HG02678 (cell line): ENCODE measurements around the gene PAGR1.
"Not testable (repeated sequence)": the region's sequence is repeated elsewhere in the genome, so short reads cannot be mapped to it uniquely, and the experiment has no call there.

Experiments used
- ATAC-seq: cut with Tn5 transposase; IDR thresholded peaks from one replicate; pipeline ENCODE4 v1.9.1; 2021; ENCODE audit warnings: mild to moderate bottlenecking, moderate library complexity; ENCODE audit not compliant: unreplicated experiment

Gene PAGR1

DNA sequence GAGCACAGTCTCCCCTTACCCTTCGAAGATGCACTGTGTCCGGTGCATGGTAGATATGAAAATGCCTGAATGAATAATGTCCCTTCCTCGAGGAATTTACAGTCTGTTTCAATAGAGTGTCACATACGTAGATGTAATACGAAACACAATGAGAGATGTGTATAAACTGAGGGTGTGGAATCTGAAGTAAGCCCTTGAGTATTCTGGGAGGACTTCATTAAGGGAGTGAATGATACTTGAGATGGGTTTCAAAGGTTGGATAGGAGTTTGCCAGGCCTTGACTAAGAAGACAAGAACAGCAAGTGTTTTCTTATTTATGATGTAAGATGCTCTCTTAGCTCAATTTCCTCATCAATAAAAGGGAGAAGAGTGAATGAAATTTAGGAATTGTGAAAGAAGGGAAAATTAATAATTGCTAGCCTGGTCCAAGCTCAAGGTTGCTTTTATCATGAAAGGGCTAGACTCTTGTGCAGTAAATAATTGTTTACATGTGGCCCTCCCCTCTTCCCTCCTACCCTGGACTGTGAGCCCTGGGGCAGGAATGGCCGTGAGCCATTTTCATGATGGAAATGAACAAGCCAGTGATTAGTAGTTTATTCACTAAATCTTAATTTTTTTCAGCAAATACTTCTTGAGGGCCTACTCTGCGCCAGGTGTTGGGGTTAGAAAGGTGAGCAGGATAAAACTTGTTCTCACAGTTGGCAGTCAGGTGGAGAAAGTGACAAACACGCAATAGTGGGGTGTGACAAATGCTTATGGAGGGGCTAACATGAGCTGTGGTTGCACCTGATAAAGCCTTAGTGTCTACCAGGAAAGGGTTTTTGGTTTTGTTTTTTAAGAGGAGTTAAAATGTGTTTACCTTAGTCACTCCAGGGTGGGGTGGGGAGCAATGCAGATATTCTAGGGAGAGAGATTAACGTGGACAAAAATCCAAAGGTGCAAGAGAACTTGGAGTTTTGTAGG is 23.8 kb upstream of the PAGR1 start:
- ATAC-seq, result no peak

- not testable (repeated sequence) for ATAC-seq
Measured at GRCh38 chr16:29793153-29793552, 22.8 kb upstream of the PAGR1 start.

DNA sequence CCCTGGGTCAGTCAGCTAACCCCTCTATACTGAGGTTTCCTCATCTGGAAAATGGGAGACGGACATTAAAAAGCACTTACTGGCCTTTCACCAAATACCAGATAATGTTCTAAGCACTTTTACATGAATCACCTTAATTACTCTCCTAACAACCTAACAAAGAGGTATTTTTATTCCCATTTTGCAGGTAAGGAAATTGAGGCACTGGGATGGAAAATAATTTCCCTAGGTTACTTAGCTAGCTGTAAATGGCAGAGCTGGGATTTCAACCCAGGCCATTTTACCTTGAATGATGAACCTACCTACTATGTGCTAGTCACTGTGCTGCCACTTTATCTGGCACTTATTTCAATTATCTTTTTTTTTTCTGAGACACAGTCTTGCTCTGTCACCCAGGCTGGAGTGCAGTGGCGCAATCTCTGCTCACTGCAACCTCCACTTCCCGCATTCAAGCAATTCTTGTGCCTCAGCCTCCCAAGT is 21.7 kb upstream of the PAGR1 start:
- ATAC-seq, result no peak

GRCh38 chr16:29802416-29802935 is 13.5 kb upstream of the PAGR1 start:
- no peak for ATAC-seq

DNA sequence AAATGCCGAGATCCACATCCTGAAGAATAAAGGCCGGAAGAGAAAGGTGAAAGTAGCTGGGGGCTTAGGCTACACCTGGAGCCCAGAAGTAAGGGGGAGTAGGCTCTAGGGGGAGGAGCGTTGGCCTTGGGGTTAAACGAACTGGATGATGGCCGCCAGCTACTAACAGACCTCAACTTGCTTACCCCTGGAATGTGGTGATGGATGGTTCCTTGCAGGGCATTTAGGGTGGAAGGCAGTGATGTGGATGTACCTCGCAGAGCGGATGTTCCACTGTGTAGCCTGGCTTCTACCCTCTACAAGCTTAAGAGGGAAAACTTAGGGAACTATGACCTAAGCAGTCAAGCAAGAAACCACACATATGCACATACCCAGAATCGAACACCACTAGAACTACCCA is 11.9 kb upstream of the PAGR1 start:
- ATAC-seq, result no peak

DNA sequence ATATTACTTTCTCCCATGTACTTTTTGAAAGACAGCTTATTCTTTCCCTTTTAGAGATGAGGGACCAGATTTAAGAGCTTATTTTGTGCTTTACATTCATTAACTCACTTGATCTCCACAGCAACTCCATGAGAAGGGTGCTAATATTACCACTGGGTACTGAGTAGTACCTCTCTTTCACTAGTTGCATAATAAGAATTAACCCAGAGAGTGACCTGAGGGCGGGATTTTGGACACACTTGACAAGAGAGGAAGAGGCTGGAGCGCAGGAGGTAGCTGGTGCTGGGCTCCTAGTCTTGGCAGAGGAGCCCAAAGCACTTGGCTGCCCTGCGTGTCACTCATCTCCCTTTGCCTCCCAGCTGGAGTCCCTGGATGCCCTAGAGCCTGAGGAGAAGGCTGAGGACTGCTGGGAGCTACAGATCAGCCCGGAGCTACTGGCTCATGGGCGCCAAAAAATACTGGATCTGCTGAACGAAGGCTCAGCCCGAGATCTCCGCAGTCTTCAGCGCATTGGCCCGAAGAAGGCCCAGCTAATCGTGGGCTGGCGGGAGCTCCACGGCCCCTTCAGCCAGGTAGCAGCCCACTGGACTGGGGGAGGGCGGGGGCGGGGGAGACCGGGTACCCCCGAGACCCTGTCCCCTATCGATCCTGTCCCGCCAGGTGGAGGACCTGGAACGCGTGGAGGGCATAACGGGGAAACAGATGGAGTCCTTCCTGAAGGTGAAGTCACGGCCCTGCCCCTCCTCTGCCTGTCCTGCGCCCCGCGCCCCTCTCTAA is 11.3 kb upstream of the PAGR1 start:
- no peak for ATAC-seq

DNA sequence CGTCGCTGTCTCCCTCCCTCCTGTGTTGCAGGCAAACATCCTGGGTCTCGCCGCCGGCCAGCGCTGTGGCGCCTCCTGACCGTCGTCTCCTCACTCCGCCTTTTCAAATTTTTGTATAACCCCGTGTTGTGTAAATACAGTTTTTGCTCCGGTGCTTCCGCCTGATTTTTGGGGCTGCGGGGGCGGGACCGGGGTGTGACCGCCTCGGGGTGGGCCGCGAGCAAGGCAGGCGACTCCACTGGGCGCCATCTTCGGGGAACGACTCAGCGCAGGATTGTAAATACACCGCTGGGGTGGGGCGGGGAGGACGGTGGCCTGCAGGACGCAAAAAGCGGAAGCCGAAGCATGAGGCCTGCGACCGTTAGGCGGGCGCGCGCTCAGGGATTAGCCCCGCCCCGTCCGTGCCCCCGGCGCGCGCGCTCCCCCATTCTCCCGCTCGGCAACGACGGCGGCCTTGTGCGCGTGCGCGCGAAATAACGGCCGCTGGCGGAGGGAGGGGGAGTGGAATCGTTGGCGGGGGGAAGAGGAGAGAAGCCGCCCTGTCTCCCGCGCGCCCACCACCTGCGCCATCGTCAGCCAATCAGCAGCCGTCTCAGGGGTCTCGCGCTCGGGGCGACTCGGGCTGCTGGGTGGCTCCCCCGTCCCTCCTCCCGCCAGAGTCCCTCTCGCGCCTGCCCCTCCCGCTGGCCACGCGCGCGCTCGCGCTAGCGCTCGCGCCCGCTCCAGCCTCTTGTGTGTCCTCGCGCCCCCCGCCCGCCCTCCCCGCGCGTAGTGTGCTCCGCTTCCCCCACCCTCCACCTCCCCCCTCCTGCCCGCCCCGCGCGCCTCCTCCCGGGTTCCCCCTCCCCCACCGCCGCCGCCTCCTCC is 10.5 kb upstream of the PAGR1 start:
- ATAC-seq, result peak; percentile 50

DNA sequence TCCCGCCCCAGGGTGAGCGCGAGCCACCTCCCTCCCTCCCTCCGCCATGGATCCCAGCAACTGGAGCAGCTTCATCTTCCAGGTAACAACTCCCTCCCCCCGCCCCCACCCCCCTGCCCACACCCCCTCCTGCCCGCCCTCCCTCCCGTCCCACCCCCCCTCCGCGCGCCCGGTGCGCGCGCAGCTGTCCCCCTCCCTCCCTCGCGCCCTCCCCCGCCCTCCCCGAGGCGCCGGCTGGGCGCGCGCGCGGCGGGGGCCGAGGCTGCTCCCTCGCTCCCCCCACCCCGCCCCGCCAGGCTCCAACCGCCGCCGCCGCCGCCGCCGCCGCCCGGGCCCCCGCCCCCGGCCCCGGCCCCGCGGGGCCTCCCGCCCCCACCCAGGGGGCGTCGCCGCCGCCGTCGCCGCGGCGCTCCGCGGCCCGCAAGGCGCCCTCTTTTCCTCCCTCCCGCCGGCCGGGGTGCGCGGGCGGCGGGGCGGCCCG is 9.8 kb upstream of the PAGR1 start, which contains the start of gene MAZ:
Gene MAZ (plus strand): TSS at position 431 of the 481 bp plus-strand sequence. CDS start 173 bp downstream, outside the sequence.
- no peak for ATAC-seq

DNA sequence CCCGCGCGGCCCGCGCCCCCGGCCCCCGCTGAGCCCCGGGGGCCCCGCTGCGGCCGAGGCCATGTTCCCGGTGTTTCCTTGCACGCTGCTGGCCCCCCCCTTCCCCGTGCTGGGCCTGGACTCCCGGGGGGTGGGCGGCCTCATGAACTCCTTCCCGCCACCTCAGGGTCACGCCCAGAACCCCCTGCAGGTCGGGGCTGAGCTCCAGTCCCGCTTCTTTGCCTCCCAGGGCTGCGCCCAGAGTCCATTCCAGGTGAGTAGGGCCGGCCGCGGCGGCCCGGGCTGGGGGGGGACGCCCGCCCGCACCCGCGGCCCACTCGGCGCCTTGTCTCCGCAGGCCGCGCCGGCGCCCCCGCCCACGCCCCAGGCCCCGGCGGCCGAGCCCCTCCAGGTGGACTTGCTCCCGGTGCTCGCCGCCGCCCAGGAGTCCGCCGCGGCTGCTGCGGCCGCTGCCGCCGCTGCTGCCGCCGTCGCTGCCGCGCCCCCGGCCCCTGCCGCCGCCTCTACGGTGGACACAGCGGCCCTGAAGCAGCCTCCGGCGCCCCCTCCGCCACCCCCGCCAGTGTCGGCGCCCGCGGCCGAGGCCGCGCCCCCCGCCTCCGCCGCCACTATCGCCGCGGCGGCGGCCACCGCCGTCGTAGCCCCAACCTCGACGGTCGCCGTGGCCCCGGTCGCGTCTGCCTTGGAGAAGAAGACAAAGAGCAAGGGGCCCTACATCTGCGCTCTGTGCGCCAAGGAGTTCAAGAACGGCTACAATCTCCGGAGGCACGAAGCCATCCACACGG is 9.1 kb upstream of the PAGR1 start:
- no peak for ATAC-seq

DNA sequence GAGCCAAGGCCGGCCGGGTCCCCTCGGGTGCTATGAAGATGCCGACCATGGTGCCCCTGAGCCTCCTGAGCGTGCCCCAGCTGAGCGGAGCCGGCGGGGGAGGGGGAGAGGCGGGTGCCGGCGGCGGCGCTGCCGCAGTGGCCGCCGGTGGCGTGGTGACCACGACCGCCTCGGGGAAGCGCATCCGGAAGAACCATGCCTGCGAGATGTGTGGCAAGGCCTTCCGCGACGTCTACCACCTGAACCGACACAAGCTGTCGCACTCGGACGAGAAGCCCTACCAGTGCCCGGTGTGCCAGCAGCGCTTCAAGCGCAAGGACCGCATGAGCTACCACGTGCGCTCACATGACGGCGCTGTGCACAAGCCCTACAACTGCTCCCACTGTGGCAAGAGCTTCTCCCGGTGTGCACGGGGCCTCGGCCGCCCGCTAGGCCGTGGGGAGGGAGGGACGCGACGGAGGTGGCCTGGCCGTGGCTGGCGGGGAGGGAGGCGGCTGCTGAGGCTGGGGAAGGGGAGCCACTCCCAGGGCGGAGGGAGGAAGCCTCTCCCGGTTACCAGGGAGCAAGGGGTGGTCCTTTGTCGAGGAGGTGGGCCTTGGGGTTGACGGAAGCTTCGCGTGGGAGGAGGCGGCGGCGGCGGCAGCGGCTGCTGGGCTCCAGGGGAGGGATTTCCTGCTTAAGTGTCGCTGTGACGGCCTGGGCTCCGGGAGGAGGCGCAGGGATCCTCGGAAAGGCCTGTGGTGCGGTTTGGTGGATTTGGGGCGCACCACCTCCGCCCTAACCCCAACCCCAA is 8.3 kb upstream of the PAGR1 start:
- no peak for ATAC-seq

- no peak for ATAC-seq
Measured at GRCh38 chr16:29808219-29808900, 7.6 kb upstream of the PAGR1 start.

DNA sequence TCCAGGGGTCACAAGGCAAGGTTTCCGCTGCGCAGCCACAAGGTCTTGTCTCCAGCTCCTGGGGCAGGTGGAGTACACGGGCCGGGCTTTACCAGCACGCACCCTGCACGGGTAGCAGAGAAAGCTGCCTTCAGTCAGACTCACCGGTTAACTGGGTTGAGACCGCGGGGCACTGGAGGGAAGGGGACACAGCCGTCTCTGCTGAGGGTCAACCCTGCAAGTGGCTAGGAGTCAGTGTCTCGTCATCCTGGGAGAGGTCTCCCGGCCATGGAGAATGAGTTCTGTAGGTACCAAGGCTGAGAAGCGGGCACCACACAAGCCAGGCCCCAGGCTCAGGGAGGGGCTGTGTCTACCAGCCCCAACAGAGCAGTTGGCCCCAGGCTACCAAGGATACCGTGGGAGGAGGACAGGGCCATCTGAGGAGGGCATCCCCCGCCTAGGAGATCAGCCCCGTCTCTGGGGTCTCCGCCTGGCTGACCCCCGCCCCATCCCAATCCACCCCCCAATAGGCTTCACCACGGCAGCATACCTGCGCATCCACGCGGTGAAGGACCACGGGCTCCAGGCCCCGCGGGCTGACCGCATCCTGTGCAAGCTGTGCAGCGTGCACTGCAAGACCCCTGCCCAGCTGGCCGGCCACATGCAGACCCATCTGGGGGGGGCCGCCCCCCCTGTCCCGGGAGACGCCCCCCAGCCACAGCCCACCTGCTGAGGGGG is 6.8 kb upstream of the PAGR1 start:
- no peak for ATAC-seq

- ATAC-seq, result no peak
Measured at GRCh38 chr16:29809850-29810698, 5.9 kb upstream of the PAGR1 start.

GRCh38 chr16:29810699-29811169 is 5.2 kb upstream of the PAGR1 start:
- no peak for ATAC-seq

GRCh38 chr16:29811170-29811895 is 4.6 kb upstream of the PAGR1 start:
- ATAC-seq, result peak; percentile 34
